T follicular helper cell (primary cell): ENCODE results near the gene FOXJ3.

Experiments used
- DNase-seq: peaks from one replicate; pipeline ENCODE4 v3.0.0-alpha.2; 2020; ENCODE audit warnings: low read depth

FOXJ3 gene

GRCh38 chr1:42144711-42145388 is 190.2 kb downstream of the FOXJ3 start:
- DNase-seq, result no peak

GRCh38 chr1:42143896-42144710 is 190.9 kb downstream of the FOXJ3 start:
- DNase-seq, result no peak

- no peak for DNase-seq
Measured at GRCh38 chr1:42142894-42143675, 191.9 kb downstream of the FOXJ3 start.

- no peak for DNase-seq
Measured at GRCh38 chr1:42141978-42142377, 193.1 kb downstream of the FOXJ3 start.

GRCh38 chr1:42140191-42140590 is 194.8 kb downstream of the FOXJ3 start:
- DNase-seq, result no peak

GRCh38 chr1:42139444-42139843 is 195.6 kb downstream of the FOXJ3 start:
- DNase-seq, result no peak

- no peak for DNase-seq
Measured at GRCh38 chr1:42138586-42138985, 196.4 kb downstream of the FOXJ3 start.

GRCh38 chr1:42137766-42138165 is 197.3 kb downstream of the FOXJ3 start:
- DNase-seq, result no peak

- no peak for DNase-seq
Measured at GRCh38 chr1:42136466-42136865, 198.6 kb downstream of the FOXJ3 start.

- no peak for DNase-seq
Measured at GRCh38 chr1:42135426-42135825, 199.6 kb downstream of the FOXJ3 start.

GRCh38 chr1:42133809-42134526 is 201.1 kb downstream of the FOXJ3 start:
- no peak for DNase-seq

- no peak for DNase-seq
Measured at GRCh38 chr1:42133390-42133789, 201.6 kb downstream of the FOXJ3 start.

- no peak for DNase-seq
Measured at GRCh38 chr1:42130061-42130660, 204.9 kb downstream of the FOXJ3 start.

GRCh38 chr1:42128964-42129363 is 206.1 kb downstream of the FOXJ3 start:
- no peak for DNase-seq

- DNase-seq, result no peak
Measured at GRCh38 chr1:42128499-42128898, 206.5 kb downstream of the FOXJ3 start.

- DNase-seq, result no peak
Measured at GRCh38 chr1:42127767-42128166, 207.3 kb downstream of the FOXJ3 start.
